HFF-Myc (cell line): ENCODE measurements around the gene GLYATL1.

Experiments used
- DNase-seq: peaks from one replicate; pipeline ENCODE4 v3.0.0-alpha.2; 2011; ENCODE audit warnings: low read depth; ENCODE audit errors: extremely low read depth
- H3K4me3 ChIP-seq: replicated peaks from 2 replicates; pipeline ENCODE4 v1.5.1; 2011; ENCODE audit warnings: low read depth, mild to moderate bottlenecking, control low read depth, low read length
- TF ChIP-seq, protein P1 (sequence below): IDR thresholded peaks from 2 replicates; pipeline ENCODE4 v1.5.1; 2012; ENCODE audit warnings: mild to moderate bottlenecking, low read depth, low read length, control low read depth; ENCODE audit errors: missing control alignments

Gene GLYATL1

DNA sequence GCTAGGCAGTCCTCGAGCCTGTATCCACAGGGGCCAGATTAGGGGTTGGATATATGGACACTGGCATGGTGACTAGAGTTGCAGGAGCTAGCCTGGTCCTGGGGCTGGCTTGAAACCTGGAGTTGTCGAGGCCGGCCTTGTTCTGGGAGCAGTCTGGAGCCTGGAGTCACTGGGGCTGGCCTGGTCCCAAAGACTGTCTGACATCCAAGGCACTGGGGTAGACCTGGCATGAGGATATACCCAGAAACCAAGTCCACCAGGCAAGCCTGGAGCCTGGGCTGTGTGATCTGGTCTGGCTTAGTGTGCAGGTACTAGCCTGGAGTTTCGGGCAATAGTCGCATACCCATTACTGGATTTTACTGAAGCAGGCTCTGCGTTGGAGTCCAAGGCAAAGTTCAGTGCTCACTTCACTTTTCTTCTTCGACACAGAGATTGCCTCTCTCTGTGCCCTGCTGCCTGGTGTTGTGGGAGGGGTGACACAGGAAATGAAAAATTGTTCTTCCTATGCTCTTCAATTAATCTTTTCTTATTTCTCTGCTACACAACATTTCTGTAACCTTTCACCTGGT lies 4.3 kb upstream of the GLYATL1 start:
- DNase-seq: no peak
- H3K4me3 ChIP-seq: no peak overlapping the region

DNA sequence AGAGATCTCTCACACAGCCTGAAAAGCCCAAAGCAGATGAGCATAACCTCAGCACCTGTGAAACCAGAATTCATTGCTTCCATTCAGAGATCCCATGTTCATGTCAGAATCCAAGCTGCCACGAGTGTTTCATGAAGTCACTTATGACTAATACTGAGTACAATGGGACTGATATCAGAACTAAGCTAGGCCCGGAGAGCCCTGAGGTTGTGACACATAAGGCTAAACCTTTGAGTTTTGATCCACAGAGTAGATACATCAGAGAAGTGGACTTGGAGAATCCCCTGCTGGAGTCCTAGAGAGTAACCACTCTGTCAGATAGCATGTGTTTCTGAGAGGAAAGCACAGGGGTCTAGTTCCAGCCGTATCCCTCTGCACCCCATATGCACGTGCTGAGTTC lies 890 bp upstream of the GLYATL1 start:
- H3K4me3 ChIP-seq: no peak overlapping the region
- TF ChIP-seq, protein P1, sequence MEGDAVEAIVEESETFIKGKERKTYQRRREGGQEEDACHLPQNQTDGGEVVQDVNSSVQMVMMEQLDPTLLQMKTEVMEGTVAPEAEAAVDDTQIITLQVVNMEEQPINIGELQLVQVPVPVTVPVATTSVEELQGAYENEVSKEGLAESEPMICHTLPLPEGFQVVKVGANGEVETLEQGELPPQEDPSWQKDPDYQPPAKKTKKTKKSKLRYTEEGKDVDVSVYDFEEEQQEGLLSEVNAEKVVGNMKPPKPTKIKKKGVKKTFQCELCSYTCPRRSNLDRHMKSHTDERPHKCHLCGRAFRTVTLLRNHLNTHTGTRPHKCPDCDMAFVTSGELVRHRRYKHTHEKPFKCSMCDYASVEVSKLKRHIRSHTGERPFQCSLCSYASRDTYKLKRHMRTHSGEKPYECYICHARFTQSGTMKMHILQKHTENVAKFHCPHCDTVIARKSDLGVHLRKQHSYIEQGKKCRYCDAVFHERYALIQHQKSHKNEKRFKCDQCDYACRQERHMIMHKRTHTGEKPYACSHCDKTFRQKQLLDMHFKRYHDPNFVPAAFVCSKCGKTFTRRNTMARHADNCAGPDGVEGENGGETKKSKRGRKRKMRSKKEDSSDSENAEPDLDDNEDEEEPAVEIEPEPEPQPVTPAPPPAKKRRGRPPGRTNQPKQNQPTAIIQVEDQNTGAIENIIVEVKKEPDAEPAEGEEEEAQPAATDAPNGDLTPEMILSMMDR: no peak
- DNase-seq: no peak

More for the DNA sequence above, 4.3 kb upstream of the GLYATL1 start:
- TF ChIP-seq, protein P1: no peak

DNA sequence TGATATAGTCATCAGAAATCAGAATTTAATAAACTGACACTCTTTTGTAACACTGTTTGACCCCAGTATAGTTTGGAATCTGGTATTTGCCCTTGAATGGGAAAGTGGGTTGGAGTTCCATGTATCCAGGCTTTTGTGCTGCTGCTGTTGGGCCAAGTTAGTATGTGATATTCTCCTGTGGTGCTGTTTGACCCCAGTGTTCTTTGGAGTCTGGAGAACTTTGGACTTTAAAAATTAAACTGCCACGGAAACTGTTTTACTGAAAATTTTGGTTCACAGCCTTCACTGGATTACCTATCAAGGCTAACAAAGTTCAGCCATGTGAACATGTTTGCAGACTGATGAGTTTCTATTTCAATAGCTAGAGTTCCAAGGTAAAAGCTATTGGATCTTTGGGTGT lies 740 bp downstream of the GLYATL1 start:
- TF ChIP-seq, protein P1: no peak
- no peak for DNase-seq

DNA sequence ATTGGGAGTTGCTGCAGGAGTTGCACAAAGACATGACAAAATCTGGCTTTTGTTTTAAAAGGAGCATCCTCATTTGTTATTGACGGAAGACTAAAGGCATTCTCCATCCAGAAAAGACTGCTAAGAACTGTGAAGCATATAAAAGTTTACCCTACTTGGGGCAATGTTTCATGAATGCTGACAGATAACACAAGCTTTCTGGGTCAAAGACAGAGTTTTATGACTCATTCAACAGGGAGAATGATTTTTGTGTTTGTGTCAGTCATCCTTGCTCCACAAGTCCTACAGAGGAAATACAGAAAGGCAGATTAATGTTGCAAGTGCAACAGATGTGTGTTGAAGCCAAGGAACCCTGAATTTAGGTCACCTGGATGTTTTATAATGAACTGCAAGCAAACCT lies 2.5 kb downstream of the GLYATL1 start:
- TF ChIP-seq, protein P1: no peak
- no peak for DNase-seq
- H3K4me3 ChIP-seq: no peak overlapping the region

More for the DNA sequence above, 740 bp downstream of the GLYATL1 start:
- H3K4me3 ChIP-seq: no peak overlapping the region

DNA sequence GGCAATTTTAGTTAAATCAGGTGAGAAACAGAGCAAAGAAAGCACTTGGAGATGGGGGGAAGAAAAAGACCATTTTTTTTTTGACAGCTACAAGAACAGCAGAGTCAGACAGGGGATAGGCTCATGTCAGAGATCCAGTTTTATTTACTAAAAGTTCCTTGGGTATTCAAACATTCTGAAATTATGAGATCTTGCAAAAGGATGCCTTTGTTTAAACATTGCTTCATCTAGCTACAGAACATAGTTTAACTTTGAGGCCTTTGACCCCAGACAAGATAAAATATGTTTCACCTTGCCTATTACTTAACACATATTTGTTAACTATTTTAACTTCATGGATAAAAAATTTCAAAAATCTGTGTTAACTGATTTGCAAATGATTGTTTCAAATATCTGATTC lies 6.4 kb downstream of the GLYATL1 start:
- TF ChIP-seq, protein P1: no peak
- no peak for DNase-seq
- H3K4me3 ChIP-seq: no peak overlapping the region

DNA sequence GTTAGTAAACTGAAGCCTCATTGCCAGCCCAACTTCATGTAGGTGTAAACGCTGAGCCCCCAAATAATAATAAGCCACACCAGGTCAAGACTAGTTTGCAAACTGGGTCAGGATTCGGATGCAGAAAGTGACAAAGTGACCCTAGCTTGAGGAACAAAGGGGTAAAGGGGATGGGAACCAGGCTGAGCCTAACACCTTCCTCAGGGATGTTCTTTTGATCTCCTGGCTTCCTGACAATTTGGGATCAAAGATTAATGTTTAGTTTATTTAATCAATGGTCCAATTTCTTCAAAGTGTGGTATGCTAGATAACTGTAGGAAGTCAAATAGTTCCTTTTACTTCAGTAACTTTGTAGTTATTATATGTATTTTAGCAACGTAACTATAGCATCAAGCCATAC lies 9.9 kb downstream of the GLYATL1 start:
- H3K4me3 ChIP-seq: no peak overlapping the region
- DNase-seq: no peak
- TF ChIP-seq, protein P1: no peak

DNA sequence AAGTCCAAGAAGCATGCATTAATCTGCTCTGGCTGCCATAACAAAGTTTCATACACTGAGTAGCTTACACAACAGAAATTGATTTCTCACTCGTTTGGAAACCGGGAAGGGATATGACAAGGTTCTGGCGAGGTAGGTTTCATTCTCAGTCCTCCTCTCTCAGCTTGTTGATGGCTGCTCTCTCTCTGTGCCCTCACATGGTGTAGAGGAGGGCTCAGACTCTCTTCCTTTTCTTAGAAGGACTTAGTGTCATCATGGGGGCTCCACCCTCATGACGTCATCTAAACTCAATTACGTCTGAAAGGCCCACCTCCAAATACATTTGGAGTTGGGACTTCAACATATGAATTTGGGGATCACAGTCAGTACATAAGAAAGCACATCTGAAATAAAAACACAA lies 18.6 kb downstream of the GLYATL1 start:
- TF ChIP-seq, protein P1: no peak
- H3K4me3 ChIP-seq: no peak overlapping the region
- DNase-seq: no peak
